GM12874 (cell line): Measurements from ENCODE around the gene SSBP2.

Experiments used
- CTCF ChIP-seq: IDR thresholded peaks from 2 replicates; pipeline ENCODE4 v1.5.1; 2011; ENCODE audit warnings: low read depth, mild to moderate bottlenecking, control low read depth, low read length, moderate library complexity; ENCODE audit not compliant: insufficient read depth

SSBP2 gene

GRCh38 chr5:81698813-81699212, 52.1 kb downstream of the SSBP2 start:
- no peak for TF ChIP-seq CTCF

GRCh38 chr5:81696418-81697397, 54.2 kb downstream of the SSBP2 start:
- no peak for TF ChIP-seq CTCF

- TF ChIP-seq CTCF: no peak
These were observed 56.2 kb downstream of the SSBP2 start for GRCh38 chr5:81694726-81695125.

- TF ChIP-seq CTCF: no peak
These were observed 62.7 kb downstream of the SSBP2 start for GRCh38 chr5:81688215-81688614.

- no peak for TF ChIP-seq CTCF
These were observed 63.6 kb downstream of the SSBP2 start for GRCh38 chr5:81687292-81687691.

GRCh38 chr5:81685471-81685870, 65.4 kb downstream of the SSBP2 start:
- TF ChIP-seq CTCF: no peak

- TF ChIP-seq CTCF: no peak
These were observed 71.0 kb downstream of the SSBP2 start for GRCh38 chr5:81679885-81680284.
